SK-N-SH treated with all-trans-retinoic acid at 6 μM for 48 hours (cell line): ENCODE data around the gene C9orf40.

Experiments used
- GLIS3 ChIP-seq: fragments of 250-450 bp; sonication (Bioruptor Pico); IDR thresholded peaks from 2 replicates; pipeline ENCODE4 v1.5.0; 2020; ENCODE audit warnings: mild to moderate bottlenecking, moderate library complexity
- PPARA ChIP-seq: fragments of 250-450 bp; sonication (Bioruptor Pico); IDR thresholded peaks from 2 replicates; pipeline ENCODE4 v1.5.0; 2020; ENCODE audit warnings: mild to moderate bottlenecking, borderline replicate concordance
- SNAI2 ChIP-seq: fragments of 250-450 bp; sonication (Bioruptor Pico); IDR thresholded peaks from 2 replicates; pipeline ENCODE4 v1.5.0; 2020; ENCODE audit warnings: mild to moderate bottlenecking, moderate library complexity
- TOX ChIP-seq: fragments of 250-450 bp; sonication (Bioruptor Pico); IDR thresholded peaks from 2 replicates; pipeline ENCODE4 v1.8.0; 2021; ENCODE audit warnings: mild to moderate bottlenecking, moderate library complexity, borderline replicate concordance
- ZFP3 ChIP-seq: fragments of 250-450 bp; sonication (Bioruptor Pico); IDR thresholded peaks from 2 replicates; pipeline ENCODE4 v1.5.0; 2020; ENCODE audit warnings: mild to moderate bottlenecking, moderate library complexity
- ZNF565 ChIP-seq: fragments of 450-650 bp; formaldehyde crosslinking; conservative IDR thresholded peaks from 2 replicates; pipeline ENCODE4 v1.5.0; 2020; ENCODE audit warnings: low read depth, mild to moderate bottlenecking, moderate library complexity
- TF ChIP-seq, protein P1 (sequence below): fragments of 250-450 bp; sonication (Bioruptor Pico); IDR thresholded peaks from 2 replicates; pipeline ENCODE4 v1.5.0; 2020; ENCODE audit warnings: mild to moderate bottlenecking, moderate library complexity
- TF ChIP-seq, protein P2 (sequence below): fragments of 250-450 bp; sonication (Bioruptor Pico); IDR thresholded peaks from 2 replicates; pipeline ENCODE4 v1.5.1; 2020; ENCODE audit warnings: low read depth, mild to moderate bottlenecking, moderate library complexity
- TF ChIP-seq, protein P3 (sequence below): fragments of 250-450 bp; sonication (Bioruptor Pico); IDR thresholded peaks from 2 replicates; pipeline ENCODE4 v1.5.1; 2021; ENCODE audit warnings: mild to moderate bottlenecking, moderate library complexity
- TF ChIP-seq, protein P4 (sequence below): fragments of 250-450 bp; sonication (Bioruptor Pico); IDR thresholded peaks from 2 replicates; pipeline ENCODE4 v1.8.0; 2020; ENCODE audit warnings: mild to moderate bottlenecking, moderate library complexity, borderline replicate concordance

DNA sequence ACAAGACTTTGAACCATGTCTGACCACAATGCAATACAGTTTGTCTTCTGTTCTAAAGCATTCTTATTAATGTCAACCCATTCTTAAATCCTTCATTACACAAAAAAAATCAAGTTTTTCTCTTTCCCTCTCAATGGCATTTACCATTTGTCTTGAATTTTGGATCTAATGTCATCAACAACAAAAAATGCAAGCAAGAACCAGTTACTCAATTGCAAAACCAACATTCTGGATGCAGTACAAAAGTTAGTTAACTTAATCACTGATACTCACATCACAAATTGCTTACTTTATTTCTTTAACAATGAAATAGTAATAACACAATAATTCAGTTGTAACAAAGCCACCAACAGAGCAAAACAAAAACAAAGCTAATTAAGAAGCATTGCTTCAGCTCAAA, 6.0 kb downstream of the C9orf40 start:
- TF ChIP-seq SNAI2 (CRISPR knock-in tag): no peak
- TF ChIP-seq ZNF565 (CRISPR knock-in tag): no peak
- TF ChIP-seq, protein P1, sequence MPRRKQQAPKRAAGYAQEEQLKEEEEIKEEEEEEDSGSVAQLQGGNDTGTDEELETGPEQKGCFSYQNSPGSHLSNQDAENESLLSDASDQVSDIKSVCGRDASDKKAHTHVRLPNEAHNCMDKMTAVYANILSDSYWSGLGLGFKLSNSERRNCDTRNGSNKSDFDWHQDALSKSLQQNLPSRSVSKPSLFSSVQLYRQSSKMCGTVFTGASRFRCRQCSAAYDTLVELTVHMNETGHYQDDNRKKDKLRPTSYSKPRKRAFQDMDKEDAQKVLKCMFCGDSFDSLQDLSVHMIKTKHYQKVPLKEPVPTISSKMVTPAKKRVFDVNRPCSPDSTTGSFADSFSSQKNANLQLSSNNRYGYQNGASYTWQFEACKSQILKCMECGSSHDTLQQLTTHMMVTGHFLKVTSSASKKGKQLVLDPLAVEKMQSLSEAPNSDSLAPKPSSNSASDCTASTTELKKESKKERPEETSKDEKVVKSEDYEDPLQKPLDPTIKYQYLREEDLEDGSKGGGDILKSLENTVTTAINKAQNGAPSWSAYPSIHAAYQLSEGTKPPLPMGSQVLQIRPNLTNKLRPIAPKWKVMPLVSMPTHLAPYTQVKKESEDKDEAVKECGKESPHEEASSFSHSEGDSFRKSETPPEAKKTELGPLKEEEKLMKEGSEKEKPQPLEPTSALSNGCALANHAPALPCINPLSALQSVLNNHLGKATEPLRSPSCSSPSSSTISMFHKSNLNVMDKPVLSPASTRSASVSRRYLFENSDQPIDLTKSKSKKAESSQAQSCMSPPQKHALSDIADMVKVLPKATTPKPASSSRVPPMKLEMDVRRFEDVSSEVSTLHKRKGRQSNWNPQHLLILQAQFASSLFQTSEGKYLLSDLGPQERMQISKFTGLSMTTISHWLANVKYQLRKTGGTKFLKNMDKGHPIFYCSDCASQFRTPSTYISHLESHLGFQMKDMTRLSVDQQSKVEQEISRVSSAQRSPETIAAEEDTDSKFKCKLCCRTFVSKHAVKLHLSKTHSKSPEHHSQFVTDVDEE (CRISPR knock-in tag): no peak
- no peak for TF ChIP-seq TOX (CRISPR knock-in tag)
- no peak for TF ChIP-seq GLIS3 (CRISPR knock-in tag)
- TF ChIP-seq, protein P2, sequence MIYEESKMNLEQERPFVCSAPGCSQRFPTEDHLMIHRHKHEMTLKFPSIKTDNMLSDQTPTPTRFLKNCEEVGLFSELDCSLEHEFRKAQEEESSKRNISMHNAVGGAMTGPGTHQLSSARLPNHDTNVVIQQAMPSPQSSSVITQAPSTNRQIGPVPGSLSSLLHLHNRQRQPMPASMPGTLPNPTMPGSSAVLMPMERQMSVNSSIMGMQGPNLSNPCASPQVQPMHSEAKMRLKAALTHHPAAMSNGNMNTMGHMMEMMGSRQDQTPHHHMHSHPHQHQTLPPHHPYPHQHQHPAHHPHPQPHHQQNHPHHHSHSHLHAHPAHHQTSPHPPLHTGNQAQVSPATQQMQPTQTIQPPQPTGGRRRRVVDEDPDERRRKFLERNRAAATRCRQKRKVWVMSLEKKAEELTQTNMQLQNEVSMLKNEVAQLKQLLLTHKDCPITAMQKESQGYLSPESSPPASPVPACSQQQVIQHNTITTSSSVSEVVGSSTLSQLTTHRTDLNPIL: no peak
- no peak for TF ChIP-seq PPARA (CRISPR knock-in tag)
- TF ChIP-seq, protein P3, sequence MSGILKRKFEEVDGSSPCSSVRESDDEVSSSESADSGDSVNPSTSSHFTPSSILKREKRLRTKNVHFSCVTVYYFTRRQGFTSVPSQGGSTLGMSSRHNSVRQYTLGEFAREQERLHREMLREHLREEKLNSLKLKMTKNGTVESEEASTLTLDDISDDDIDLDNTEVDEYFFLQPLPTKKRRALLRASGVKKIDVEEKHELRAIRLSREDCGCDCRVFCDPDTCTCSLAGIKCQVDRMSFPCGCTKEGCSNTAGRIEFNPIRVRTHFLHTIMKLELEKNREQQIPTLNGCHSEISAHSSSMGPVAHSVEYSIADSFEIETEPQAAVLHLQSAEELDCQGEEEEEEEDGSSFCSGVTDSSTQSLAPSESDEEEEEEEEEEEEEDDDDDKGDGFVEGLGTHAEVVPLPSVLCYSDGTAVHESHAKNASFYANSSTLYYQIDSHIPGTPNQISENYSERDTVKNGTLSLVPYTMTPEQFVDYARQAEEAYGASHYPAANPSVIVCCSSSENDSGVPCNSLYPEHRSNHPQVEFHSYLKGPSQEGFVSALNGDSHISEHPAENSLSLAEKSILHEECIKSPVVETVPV (CRISPR knock-in tag): no peak
- TF ChIP-seq ZFP3 (CRISPR knock-in tag): no peak
- TF ChIP-seq, protein P4, sequence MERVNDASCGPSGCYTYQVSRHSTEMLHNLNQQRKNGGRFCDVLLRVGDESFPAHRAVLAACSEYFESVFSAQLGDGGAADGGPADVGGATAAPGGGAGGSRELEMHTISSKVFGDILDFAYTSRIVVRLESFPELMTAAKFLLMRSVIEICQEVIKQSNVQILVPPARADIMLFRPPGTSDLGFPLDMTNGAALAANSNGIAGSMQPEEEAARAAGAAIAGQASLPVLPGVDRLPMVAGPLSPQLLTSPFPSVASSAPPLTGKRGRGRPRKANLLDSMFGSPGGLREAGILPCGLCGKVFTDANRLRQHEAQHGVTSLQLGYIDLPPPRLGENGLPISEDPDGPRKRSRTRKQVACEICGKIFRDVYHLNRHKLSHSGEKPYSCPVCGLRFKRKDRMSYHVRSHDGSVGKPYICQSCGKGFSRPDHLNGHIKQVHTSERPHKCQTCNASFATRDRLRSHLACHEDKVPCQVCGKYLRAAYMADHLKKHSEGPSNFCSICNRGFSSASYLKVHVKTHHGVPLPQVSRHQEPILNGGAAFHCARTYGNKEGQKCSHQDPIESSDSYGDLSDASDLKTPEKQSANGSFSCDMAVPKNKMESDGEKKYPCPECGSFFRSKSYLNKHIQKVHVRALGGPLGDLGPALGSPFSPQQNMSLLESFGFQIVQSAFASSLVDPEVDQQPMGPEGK (CRISPR knock-in tag): no peak
